H1 (cell line): ENCODE results near the gene ALG14. TPM values are rescaled to one million over a fixed set of nuclear protein-coding genes. Genes with fewer than 3 reads are reported as not detected.
"Not testable (repeated sequence)": the region's sequence is repeated elsewhere in the genome, so short reads cannot be mapped to it uniquely, and the experiment has no call there.

ENCODE experiments used
- CTCF ChIA-PET: fragments of 300-600 bp; sonication (Branson Sonifier 250); formaldehyde crosslinking; loops from one replicate; lab custom pipeline; 2021; ENCODE audit not compliant: partially characterized antibody; lab: Charles Lee
- POLR2A ChIA-PET: fragments of 300-600 bp; sonication (Branson Sonifier 250); formaldehyde crosslinking; loops from one replicate; lab custom pipeline; 2021; ENCODE audit warnings: inconsistent platforms; ENCODE audit not compliant: partially characterized antibody; lab: Charles Lee
- DNase-seq, 2 experiments: peaks; one replicate each; pipeline versions ENCODE4 v3.0.0 to v3.0.0-alpha.2; 2010 to 2022; ENCODE audit warnings: low spot score in 2 of 2, low read depth in 1 of 2, mixed read lengths in 1 of 2
- FAIRE-seq: peaks from 2 replicates; lab custom pipeline; 2011; peaks lifted over from hg19 to GRCh38; lab: Jason Lieb, UNC
- H2AFZ ChIP-seq: 2 replicates; pipeline ENCODE4 v1.8.1; 2012; ENCODE audit warnings: low read length, inconsistent platforms
- H2AK5ac ChIP-seq: 2 replicates; pipeline ENCODE4 v1.6.1; 2013; ENCODE audit warnings: low read depth, low read length
- H2BK120ac ChIP-seq: replicated peaks from 2 replicates; pipeline ENCODE3; 2013; ENCODE audit warnings: low read depth, low read length, inconsistent platforms
- H2BK12ac ChIP-seq: 2 replicates; pipeline ENCODE4 v1.6.1; 2013; ENCODE audit warnings: low read depth, low read length
- H2BK15ac ChIP-seq: 2 replicates; pipeline ENCODE4 v1.6.1; 2013; ENCODE audit warnings: low read length
- H2BK20ac ChIP-seq: 2 replicates; pipeline ENCODE4 v1.6.1; 2013; ENCODE audit warnings: low read length
- H2BK5ac ChIP-seq: 2 replicates; pipeline ENCODE4 v1.6.1; 2013; ENCODE audit warnings: low read depth, low read length
- H3K14ac ChIP-seq: 2 replicates; pipeline ENCODE4 v1.6.1; 2013; ENCODE audit warnings: inconsistent platforms; ENCODE audit not compliant: insufficient read length
- H3K18ac ChIP-seq: 2 replicates; pipeline ENCODE4 v1.6.1; 2013; ENCODE audit warnings: low read length; ENCODE audit errors: extremely low read depth
- H3K23ac ChIP-seq: 2 replicates; pipeline ENCODE4 v1.6.1; 2013; ENCODE audit warnings: inconsistent platforms; ENCODE audit not compliant: insufficient read length
- H3K23me2 ChIP-seq: 2 replicates; pipeline ENCODE4 v1.6.1; 2013; ENCODE audit warnings: low read depth, low read length
- H3K27ac ChIP-seq: 2 replicates; pipeline ENCODE4 v1.6.1; 2011; ENCODE audit warnings: low read depth, low read length, inconsistent platforms
- H3K27me3 ChIP-seq, 4 experiments: replicated peaks in 1 of 4; 1 replicate in 1 of 4; 2 replicates in 3 of 4; pipeline versions ENCODE4 v1.6.1 to v1.8.1; 2011 to 2013; ENCODE audit warnings: low read length in 3 of 4, mild to moderate bottlenecking in 3 of 4, inconsistent platforms in 2 of 4, mixed read lengths in 2 of 4, moderate library complexity in 1 of 4; ENCODE audit not compliant: control insufficient read depth in 3 of 4, insufficient read depth in 3 of 4; ENCODE audit errors: extremely low read depth in 1 of 4
- H3K36me3 ChIP-seq, 4 experiments: 2 replicates each; pipeline versions ENCODE4 v1.6.1 to v1.8.1; 2011 to 2013; ENCODE audit warnings: mild to moderate bottlenecking in 4 of 4, low read length in 3 of 4, moderate library complexity in 2 of 4, control low read depth in 1 of 4, inconsistent platforms in 1 of 4; ENCODE audit not compliant: insufficient read depth in 4 of 4, control insufficient read depth in 2 of 4
- H3K4ac ChIP-seq: replicated peaks from 2 replicates; pipeline ENCODE3; 2013; ENCODE audit warnings: low read length, low read depth, mixed read lengths, inconsistent platforms; ENCODE audit not compliant: insufficient read length
- H3K4me1 ChIP-seq, 4 experiments: replicated peaks in 1 of 4; 1 replicate in 1 of 4; 2 replicates in 3 of 4; pipeline versions ENCODE4 v1.6.1 to v1.8.1; 2011 to 2013; ENCODE audit warnings: low read length in 3 of 4, inconsistent platforms in 2 of 4, mixed read lengths in 1 of 4; ENCODE audit not compliant: insufficient read depth in 4 of 4, control insufficient read depth in 3 of 4
- H3K4me2 ChIP-seq, 2 experiments: 2 replicates each; pipeline versions ENCODE4 v1.6.1 to v1.8.1; 2011 to 2013; ENCODE audit warnings: low read depth in 2 of 2, low read length in 2 of 2, control low read depth in 1 of 2, inconsistent platforms in 1 of 2, mild to moderate bottlenecking in 1 of 2; ENCODE audit not compliant: insufficient read depth in 1 of 2
- H3K4me3 ChIP-seq, 4 experiments: fragments of 200-600, 300-600 bp in 1 of 4; sonication (generic), shearing (Covaris generic), sonication (Bioruptor Twin) in 1 of 4; 2 replicates each; pipeline versions ENCODE4 v1.5.1 to v1.8.1; 2011 to 2016; ENCODE audit warnings: low read length in 4 of 4, low read depth in 3 of 4, control low read depth in 2 of 4, inconsistent platforms in 2 of 4, mild to moderate bottlenecking in 2 of 4, mixed read lengths in 1 of 4, moderate library complexity in 1 of 4; ENCODE audit not compliant: insufficient read depth in 2 of 4; ENCODE audit errors: extremely low read depth in 1 of 4
- H3K56ac ChIP-seq: replicated peaks from 2 replicates; pipeline ENCODE3; 2013; ENCODE audit warnings: low read depth, mild to moderate bottlenecking, mixed read lengths, low read length, inconsistent platforms; ENCODE audit not compliant: insufficient read length
- H3K79me1 ChIP-seq: 2 replicates; pipeline ENCODE4 v1.6.1; 2013; ENCODE audit warnings: low read depth, low read length, control low read depth
- H3K79me2 ChIP-seq, 2 experiments: 2 replicates each; pipeline versions ENCODE4 v1.6.1 to v1.8.1; 2012 to 2013; ENCODE audit warnings: low read length in 2 of 2, mild to moderate bottlenecking in 2 of 2, inconsistent platforms in 1 of 2; ENCODE audit not compliant: insufficient read depth in 2 of 2, control insufficient read depth in 1 of 2
- H3K9ac ChIP-seq, 4 experiments: replicated peaks in 1 of 4; 1 replicate in 1 of 4; 2 replicates in 3 of 4; pipeline versions ENCODE4 v1.6.1 to v1.8.1; 2011 to 2013; ENCODE audit warnings: low read depth in 3 of 4, low read length in 3 of 4, control low read depth in 2 of 4, mild to moderate bottlenecking in 2 of 4, moderate library complexity in 2 of 4, inconsistent platforms in 1 of 4; ENCODE audit errors: extremely low read depth in 1 of 4
- H3K9me3 ChIP-seq, 2 experiments: 2 replicates each; pipeline versions ENCODE4 v1.6.1 to v1.8.1; 2012 to 2013; ENCODE audit warnings: mild to moderate bottlenecking in 2 of 2, moderate library complexity in 2 of 2, control low read depth in 1 of 2, inconsistent platforms in 1 of 2, low read depth in 1 of 2, low read length in 1 of 2, mixed read lengths in 1 of 2; ENCODE audit not compliant: insufficient read depth in 2 of 2
- H4K20me1 ChIP-seq, 2 experiments: replicated peaks in 1 of 2; 2 replicates each; pipeline versions ENCODE3 to v1.8.1; 2011 to 2013; ENCODE audit warnings: inconsistent platforms in 2 of 2, low read length in 2 of 2, mild to moderate bottlenecking in 1 of 2; ENCODE audit not compliant: insufficient read depth in 2 of 2, control insufficient read depth in 1 of 2
- H4K5ac ChIP-seq: 2 replicates; pipeline ENCODE4 v1.6.1; 2013; ENCODE audit warnings: low read length, low read depth, mixed read lengths, inconsistent platforms; ENCODE audit not compliant: insufficient read length
- H4K8ac ChIP-seq: 2 replicates; pipeline ENCODE4 v1.8.0; 2013; ENCODE audit warnings: mild to moderate bottlenecking, moderate library complexity, low read length, inconsistent platforms; ENCODE audit not compliant: insufficient read depth; ENCODE audit errors: extremely low read depth
- H4K91ac ChIP-seq: replicated peaks from 2 replicates; pipeline ENCODE3; 2013; ENCODE audit warnings: low read length, mixed read lengths, inconsistent platforms; ENCODE audit not compliant: insufficient read length
- BCL11A ChIP-seq, 2 experiments: IDR thresholded peaks; one replicate each; pipeline ENCODE4 v1.6.1; 2011; ENCODE audit warnings: low read depth in 2 of 2, low read length in 2 of 2, mild to moderate bottlenecking in 2 of 2
- CBX8 ChIP-seq: fragments of 300-800, 300-1000 bp; sonication (generic); IDR thresholded peaks from 2 replicates; pipeline ENCODE4 v1.7.1; 2016; ENCODE audit warnings: low read depth, low read length, borderline replicate concordance
- GTF2F1 ChIP-seq: IDR thresholded peaks from 2 replicates; pipeline ENCODE4 v1.6.1; 2012; ENCODE audit warnings: low read depth, low read length, improper control_type of control experiment, borderline replicate concordance
- KDM5A ChIP-seq: fragments of 200-600 bp; IDR thresholded peaks from 2 replicates; pipeline ENCODE4 v1.7.1; 2012; ENCODE audit warnings: mild to moderate bottlenecking, low read length, inconsistent platforms, mixed read lengths
- NANOG ChIP-seq: IDR thresholded peaks from 2 replicates; pipeline ENCODE4 v1.6.1; 2011; ENCODE audit warnings: low read length, low read depth, mild to moderate bottlenecking, inconsistent platforms; ENCODE audit not compliant: insufficient read depth, poor library complexity, severe bottlenecking
- POU5F1 ChIP-seq: IDR thresholded peaks from 2 replicates; pipeline ENCODE4 v1.6.1; 2011; ENCODE audit warnings: low read depth, mild to moderate bottlenecking, low read length, moderate library complexity
- RFX5 ChIP-seq: IDR thresholded peaks from 2 replicates; pipeline ENCODE4 v1.6.1; 2011; ENCODE audit warnings: low read depth, low read length, improper control_type of control experiment, borderline replicate concordance
- WGBS, 2 experiments: shearing (Covaris generic) in 1 of 2; methylation state at CpG; one replicate each; pipeline versions ENCODE4 v1.1.6 to v1.1.7; 2013 to 2015; ENCODE audit warnings: low lambda C conversion rate in 2 of 2, mixed read lengths in 2 of 2, inconsistent platforms in 1 of 2, low coverage in 1 of 2, missing lambda C conversion rate in 1 of 2; ENCODE audit not compliant: insufficient replicate concordance in 2 of 2, insufficient coverage in 1 of 2, insufficient read length in 1 of 2; ENCODE audit errors: extremely low coverage in 1 of 2, missing lambda C conversion rate in 1 of 2; 5-methylcytosine and 5-hydroxymethylcytosine counted together
- polyA plus RNA-seq, 7 experiments: library from polyadenylated mRNA; depleted of rRNA in 3 of 7; stranded (reverse) in 5 of 7; unstranded in 2 of 7; fragments of >200 nt in 5 of 7; fragments of 200-250 nt in 2 of 7; gene quantifications; 1 replicate in 5 of 7; 2 replicates in 1 of 7; 4 replicates in 1 of 7; pipeline versions ENCODE4 v1.2.1 to v1.2.3, GENCODE V29; 2011 to 2013; ENCODE audit warnings: missing spikeins in 2 of 7, mixed read lengths in 2 of 7
- total RNA-seq: library from RNA; stranded (reverse); fragmentation: NEBNext Ultra II Directional; extraction: Animal tissue kit (Norgen Biotek cat#: 25700); gene quantifications from 2 replicates; pipeline ENCODE4 v1.2.1, GENCODE V29; 2021

Gene ALG14
- total and polyA plus RNA-seq, 2 of the 8 experiments (the other 6 are each of a cell fraction or from before 2014, with no cell fraction given), result 0.95 to 1.3 TPM

DNA sequence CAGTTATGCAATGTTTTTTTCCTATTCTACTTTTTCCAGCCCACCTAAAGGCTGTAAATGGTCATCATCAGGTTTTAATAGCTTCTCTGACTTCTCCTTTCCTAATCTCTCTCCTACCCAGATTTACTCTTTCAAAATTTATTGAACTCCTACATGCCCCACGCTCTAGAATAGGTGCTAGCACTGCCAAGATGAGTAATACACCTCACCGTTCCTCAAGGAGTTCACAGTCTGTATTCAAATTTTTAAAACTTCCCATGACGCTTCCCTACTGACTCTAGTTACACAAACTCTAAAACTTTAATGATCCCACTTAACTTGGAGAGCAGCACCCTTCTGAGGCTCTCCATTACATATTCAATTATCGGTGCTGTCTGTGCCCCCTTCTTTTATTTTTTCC is 51.6 kb downstream of the ALG14 start (continued):
- TF ChIP-seq RFX5 (no peak), GTF2F1 (no peak), BCL11A (IDR thresholded peaks at IDR 0.05; ENCODE audit: low read depth in 2 of 2, low read length in 2 of 2) (no peak), NANOG (no peak), CBX8 (no peak), KDM5A (no peak), POU5F1 (no peak)

DNA sequence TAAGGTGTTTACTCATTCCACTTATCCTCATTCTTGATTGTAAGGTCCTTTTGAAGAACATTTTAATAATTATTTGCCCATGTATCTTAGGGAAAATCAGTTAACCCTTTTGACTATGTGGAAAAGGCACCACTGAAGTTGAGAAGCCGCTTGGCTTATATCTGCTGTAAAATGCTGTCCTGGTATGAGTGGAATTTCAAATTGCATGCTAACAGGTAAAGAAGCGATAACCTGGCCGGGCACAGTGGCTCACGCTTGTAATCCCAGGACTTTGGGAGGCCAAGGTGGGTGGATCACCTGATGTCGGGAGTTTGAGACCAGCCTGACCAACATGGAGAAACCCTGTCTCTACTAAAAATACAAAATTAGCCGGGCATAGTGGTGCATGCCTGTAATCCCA is 53.3 kb downstream of the ALG14 start:
- FAIRE-seq, H3K79me1 ChIP-seq, H3K23ac ChIP-seq, CTCF ChIA-PET, H3K27me3 ChIP-seq, H2BK5ac ChIP-seq, H3K27ac ChIP-seq, H2BK20ac ChIP-seq, H2BK12ac ChIP-seq, H4K20me1 ChIP-seq, H3K56ac ChIP-seq, H2AK5ac ChIP-seq, H3K4ac ChIP-seq, H3K79me2 ChIP-seq, H2BK15ac ChIP-seq, DNase-seq, H2AFZ ChIP-seq, H4K91ac ChIP-seq, H3K4me2 ChIP-seq, H3K9ac ChIP-seq, H4K8ac ChIP-seq, POLR2A ChIA-PET, H3K18ac ChIP-seq, H3K4me3 ChIP-seq, H3K23me2 ChIP-seq, H3K9me3 ChIP-seq, H2BK120ac ChIP-seq, H3K4me1 ChIP-seq, H4K5ac ChIP-seq, H3K36me3 ChIP-seq, H3K14ac ChIP-seq: not testable (repeated sequence)
- 83% methylated on average over 6 of the region's 6 CpGs; no CpG with 5 or more reads in 1 of the 2 experiments for WGBS, 2 experiments
